ENCODE data around the gene ATF4.

ATF4 gene

DNA sequence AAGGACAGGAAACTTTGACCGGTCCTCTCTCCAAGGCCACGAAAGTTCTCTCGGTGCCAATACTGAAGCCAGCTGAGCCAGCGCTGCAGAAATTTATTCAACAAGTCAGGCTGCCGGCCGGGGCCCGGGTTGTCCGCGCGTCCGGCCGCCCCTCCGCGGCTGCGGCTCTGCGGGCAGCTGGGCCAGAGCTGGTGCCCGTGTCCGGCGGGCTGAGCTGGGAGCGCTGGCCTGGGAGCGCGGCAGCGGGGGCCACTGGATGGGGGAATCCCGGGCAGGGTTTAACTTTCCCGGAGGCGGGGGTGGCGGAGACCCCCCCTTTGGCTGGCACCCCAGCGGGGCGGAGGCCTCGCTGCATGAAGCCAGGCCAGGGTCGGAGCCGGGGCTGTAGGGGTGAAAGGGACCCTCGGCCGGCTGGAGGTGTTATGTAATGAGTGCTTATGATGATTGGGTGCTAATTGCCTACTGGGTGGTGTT lies 37.9 kb downstream of the ATF4 start:
- DNase-seq (ENCODE audit: low spot score), result no peak

DNA sequence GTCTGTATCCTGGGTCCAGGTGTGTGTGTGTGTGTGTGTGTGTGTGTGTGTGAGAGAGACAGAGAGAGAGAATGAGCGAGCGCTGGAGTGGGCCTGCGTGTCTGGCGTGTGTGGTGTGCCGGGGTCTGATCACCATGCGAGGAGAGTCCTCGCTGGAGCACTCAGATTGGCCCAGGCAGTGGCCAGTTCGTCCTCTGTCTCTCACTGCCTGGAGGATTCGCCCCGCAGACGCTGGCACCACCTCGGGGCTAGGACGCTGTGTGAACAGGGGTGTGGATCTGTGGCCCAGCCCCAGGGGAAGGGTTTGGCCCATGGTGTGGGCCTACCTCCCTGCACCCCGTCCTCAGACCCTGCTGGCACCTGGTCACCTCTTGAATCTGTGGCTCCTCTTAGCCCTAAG lies 38.6 kb downstream of the ATF4 start:
- no peak for DNase-seq (ENCODE audit: low spot score)

DNA sequence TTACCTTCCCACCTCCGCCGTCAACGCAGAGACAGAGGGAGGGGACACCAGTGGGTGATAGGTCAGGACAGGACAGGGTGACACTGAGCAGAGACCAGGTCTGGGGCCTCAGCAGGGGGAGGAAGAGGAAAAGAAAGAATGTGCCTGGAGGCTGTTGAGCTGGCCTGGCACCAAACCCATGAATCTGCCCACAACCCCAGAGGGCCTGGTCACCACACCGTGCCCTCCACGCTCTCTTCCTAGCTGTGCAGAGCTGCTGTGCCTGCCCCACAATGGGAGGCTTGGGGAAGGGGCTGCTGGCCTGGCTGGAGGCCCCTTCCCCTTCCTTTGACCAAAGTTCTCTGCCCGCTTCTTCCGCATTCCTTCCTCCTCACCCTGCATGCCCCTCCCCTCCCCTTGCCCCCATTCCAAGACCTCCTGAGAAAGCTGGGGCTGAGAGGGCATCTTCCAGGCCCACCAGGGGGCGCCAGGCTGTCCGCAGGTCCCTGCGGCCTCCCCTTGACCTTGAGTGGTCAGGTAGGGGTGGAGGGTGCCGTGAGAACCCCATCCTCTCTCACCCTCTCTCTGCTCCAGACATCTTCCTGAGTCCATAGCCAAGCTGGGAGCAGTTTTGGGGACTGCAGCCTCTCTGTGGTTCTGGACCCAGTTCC lies 39.2 kb downstream of the ATF4 start:
- DNase-seq (ENCODE audit: low spot score), result no peak

DNA sequence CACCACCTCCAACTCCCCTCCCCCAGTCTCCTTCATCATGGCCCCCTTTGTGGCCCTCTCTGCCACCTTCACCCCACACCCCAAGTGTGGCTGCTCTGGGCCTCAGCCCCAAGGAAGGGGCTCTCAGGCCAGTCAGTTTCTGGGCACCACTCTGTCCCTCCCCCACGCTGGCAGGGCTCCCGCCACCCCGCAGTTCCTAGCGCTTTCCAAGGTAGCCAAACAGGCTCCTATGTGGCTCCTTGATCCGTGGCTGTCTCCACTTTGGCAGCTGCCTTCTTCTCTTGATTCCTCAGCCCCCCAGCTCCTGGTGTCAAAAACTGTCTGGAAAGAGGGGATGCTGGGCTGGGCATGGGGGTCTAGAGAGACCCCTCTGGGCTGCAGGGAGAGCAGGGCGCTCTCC lies 39.8 kb downstream of the ATF4 start:
- no peak for DNase-seq (ENCODE audit: low spot score)

DNA sequence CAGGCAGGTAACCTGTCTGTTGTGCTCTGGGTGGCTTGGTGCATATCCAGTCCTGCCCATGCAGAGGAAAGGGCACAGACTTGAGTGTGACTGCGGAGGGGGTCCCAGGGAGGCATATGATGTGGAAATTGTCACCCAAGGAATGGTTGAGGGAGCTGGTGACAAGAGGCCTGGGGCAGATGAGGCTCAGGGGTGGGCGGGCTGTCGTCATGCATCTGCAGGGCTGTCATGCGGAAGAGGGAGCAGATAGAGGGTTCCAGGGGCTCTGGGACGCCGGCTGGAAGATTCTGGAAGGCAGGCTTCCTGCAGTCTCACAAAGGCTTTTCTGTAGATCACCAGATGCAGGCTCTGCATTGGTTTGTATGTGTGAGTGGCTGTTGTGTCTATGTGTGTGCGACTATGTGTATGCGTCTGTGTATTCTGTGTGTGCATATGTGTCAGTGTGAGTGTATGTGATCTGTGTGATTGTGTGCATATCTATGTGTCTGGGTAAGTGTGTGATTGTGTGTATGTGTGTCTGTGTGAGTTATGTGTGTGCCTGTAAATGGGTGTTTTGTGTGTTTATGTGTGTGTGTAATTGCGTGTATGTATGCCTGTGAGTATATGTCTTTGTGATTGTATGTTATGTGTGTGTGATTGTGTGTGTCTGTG lies 42.6 kb downstream of the ATF4 start:
- DNase-seq (ENCODE audit: low spot score), result no peak

DNA sequence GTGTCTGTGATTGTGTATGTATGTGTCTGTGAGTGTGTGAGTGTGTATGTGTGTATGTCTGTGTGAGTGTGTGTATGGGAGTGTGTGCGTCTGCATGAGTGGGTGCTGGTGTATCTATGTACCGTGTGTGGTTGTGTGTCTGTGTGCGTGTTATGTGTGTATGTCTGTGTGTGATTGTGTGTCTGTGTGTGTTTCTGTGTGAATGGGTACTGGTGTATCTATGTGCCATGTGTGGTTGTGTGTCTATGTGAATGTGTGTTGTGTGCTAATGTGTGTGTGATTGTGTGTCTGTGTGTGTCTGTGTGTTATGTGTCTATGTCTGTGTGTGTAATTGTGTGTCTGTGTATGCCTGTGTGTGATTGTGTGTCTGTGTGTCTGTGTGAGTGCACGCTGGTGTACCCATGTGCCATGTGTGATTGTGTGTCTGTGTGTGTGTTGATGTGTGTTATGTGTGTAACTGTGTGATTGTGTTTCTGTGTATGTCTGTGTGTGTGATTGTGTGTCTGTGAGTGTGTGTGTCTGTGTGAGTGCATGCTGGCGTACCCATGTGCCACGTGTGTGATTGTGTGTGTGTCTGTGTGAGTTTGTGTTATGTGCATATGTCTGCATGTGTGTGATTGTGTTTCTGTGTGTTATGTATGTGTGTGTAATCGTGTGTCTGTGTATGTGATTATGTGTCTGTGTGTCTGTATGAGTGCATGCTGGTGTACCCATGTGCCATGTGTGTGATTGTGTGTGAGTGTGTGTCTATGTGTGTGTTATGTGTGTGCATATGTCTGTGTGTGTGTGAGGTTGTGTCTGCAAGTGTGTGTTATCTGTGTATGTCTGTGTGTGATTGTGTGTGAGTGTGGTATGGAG lies 43.4 kb downstream of the ATF4 start:
- no peak for DNase-seq (ENCODE audit: low spot score)

DNA sequence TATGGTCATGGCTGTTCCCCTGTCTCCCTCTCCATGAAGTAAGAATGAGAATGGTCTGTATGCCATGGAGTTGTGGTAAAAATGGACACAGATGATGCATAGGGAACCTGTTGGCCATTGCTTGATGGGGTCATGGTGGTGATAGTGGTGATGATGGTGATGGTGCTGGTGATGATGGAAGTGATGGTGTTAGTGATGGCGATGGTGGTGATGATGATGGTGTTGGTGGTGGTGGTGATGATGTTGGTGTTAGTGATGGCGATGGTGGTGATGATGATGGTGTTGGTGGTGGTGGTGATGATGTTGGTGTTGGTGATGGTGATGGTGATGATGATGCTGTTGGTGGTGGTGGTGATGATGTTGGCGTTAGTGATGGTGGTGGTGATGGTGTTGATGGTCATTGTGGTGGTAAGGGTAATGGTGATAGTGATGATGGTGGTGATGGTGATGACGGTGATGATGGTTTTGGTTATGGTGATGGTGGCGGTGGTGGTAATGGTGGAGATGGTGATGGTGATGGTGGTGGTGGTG lies 45.1 kb downstream of the ATF4 start:
- DNase-seq (ENCODE audit: low spot score), result no peak

DNA sequence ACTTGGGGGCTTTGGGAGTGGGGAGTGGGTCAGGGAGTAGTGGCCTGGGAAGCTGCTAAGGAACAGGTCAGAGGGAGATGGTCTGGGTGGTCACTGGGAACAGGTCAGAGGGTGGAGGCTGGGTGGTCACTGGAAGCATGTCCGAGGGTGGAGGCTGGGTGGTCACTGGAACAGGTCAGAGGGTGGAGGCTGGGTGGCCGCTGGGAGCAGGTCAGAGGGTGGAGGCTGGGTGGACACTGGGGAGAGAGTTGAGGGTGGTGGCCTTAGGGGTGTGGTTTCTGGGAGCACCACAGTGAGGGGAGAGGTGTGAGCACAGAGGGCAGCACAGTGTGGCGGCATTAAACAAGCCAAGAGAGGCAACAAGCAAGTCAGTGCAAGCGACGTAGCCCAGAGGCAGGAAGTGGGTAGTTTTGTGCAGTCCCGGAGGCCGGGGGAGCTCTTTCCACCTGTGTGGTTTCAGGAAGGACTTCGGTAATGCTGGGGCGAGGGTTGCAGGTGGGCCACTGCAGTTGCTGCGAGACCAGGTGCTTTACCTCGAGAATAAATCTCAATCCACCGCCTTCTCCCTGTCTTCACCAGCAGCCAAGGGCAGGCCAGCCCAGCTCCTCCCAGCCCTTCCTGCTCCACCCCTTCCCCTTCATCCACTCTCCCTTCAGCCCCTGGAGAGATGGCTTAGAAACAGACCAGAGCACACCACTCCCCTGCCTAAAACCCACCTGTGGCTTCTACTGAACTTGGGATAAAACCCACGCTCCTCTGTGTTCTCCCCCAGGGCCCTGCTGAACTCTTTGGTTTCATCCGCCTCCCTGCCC lies 47.0 kb downstream of the ATF4 start:
- no peak for DNase-seq (ENCODE audit: low spot score)

DNA sequence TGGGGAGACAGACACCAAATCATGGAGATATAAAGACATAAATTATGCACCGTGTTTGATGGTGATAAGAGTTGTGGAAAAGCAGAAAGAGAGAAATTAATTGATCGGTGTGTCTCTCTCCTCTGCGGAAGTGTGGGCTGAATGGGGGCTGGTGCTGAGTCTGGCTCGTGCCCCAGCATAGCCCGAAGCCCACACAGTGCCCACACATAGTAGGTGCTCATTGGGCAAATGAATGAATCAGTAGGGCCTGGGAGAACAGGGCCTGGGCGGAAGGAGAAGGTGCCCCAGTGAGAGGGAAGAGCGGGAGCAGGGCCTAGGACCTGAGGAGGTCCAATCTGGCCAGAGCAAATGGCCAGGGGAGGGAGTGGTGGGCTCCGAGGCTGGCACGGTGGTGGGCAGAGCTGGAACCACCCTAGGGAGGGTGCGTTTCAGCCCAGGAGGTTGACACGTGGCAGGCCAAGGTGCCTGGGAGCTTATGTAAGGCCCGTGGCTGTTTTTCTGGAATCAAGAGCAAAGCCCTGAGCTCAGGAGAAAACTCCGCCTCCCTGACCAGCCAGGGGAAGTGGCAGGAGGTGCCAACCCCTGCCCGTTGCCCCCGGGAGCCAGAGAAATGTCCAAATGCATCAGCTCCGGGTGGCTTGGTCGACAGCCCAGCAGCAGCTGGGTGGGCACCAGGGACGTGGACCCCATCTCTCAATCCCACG lies 48.1 kb downstream of the ATF4 start:
- no peak for DNase-seq (ENCODE audit: low spot score)

DNA sequence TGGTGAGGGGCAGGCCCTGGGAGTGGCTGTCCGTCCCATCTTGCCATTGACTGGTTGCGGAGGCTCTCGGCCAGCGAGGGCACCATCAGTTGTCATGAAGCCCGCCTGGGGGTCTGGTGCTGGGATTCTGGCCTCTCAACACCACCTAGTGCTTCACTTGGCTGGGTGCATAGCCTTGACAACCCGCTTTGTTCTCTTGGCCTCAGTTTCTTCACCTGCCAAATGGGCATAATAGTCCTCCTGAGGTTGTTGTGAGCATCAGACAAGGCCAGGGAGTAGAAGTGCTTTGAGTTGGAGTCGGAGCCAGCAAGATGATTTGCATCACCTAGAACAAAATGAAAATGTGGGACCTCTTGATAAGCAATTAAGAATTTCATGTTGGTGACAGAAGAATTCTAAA lies 48.7 kb downstream of the ATF4 start:
- DNase-seq (ENCODE audit: low spot score), result no peak

DNA sequence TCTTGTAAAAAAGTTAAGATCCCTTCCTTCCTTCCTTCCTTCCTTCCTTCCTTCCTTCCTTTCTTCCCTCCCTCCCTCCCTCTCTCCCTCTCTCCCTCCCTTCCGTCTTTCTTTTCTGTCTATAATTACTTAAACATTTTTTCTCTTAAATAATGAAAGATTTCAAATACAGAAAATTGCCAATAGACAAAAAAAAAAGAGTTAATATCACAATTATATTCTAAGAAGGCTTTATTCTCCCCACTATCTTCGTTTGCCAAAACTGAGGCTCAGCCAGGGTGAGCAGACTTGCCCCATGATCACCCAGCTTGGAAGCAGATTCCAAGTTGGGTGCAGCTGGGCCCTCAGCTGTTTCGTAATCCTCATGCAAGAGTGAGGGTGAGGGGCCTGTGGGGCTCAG lies 49.9 kb downstream of the ATF4 start:
- DNase-seq (ENCODE audit: low spot score), result no peak

DNA sequence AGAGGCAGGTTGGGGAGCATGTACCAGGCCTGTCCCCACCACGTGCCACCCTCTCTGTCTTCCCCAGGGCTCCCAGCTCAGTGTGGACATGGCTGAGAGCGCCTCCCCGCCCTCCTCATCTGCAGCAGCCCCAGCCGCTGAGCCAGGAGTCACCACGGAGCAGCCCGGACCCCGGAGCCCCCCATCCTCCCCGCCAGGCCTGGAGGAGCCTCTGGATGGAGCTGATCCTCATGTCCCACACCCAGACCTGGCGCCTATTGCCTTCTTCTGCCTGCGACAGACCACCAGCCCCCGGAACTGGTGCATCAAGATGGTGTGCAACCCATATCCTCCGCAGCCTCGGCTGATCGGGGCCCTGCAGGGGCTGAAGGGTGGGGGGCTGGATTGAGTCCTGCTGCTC lies 50.3 kb downstream of the ATF4 start, which contains the start of gene CACNA1I:
Gene CACNA1I (plus strand): TSS at position 89 of the 400 bp plus-strand sequence. CDS start 0 bp downstream, at position 89.
- DNase-seq (ENCODE audit: low spot score), result no peak

DNA sequence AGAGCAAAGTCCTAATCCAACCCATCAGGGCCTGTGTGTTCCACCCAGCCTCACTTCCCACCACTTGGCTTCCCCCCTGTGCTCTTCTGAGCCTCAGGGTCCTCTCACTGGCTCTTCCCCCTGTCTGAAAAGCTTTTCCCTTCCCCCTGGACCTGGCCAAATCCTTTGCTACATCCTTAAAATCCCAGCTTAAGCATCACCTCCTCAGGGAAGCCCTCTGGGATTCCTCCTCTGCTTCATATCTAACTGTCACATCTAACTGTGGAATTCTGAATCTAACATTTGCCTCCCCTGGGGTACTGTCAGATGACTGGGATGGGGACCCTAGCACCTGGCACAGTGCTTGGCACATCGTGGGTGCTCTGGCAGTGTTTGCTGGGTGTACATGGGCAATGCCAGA lies 51.2 kb downstream of the ATF4 start:
- no peak for DNase-seq (ENCODE audit: low spot score)

Data from ecto neural progenitor cell (in vitro differentiated cells).